Thoracic aorta (tissue), 2 donors: ENCODE data around the gene PREX1. TPM values are rescaled to one million over a fixed set of nuclear protein-coding genes. Genes with fewer than 3 reads are reported as not detected.

Source experiments
- ATAC-seq: fragments of 150-250 bp; one replicate; pipeline ENCODE4 v1.8.0; 2017; ENCODE audit warnings: low read depth; ENCODE audit not compliant: insufficient number of reproducible peaks, low FRiP score
- DNase-seq: peaks from one replicate; pipeline ENCODE4 v3.0.0-alpha.2; 2020; ENCODE audit warnings: low spot score
- H3K27ac ChIP-seq, 2 donors: fragments of 200-600 bp; sonication (generic); 1 replicate in 1 of 2; 2 replicates in 1 of 2; pipeline ENCODE4 v1.5.1; 2016; ENCODE audit warnings: mild to moderate bottlenecking in 2 of 2, moderate library complexity in 2 of 2
- H3K27me3 ChIP-seq: fragments of 200-600 bp; sonication (generic); replicated peaks from 2 replicates; pipeline ENCODE4 v1.6.0; 2016; ENCODE audit warnings: mild to moderate bottlenecking; ENCODE audit not compliant: insufficient read depth
- H3K36me3 ChIP-seq: fragments of 200-600 bp; sonication (generic); one replicate; pipeline ENCODE4 v1.5.1; 2016
- H3K4me1 ChIP-seq, 2 donors: fragments of 200-600 bp; sonication (generic); 1 replicate in 1 of 2; 2 replicates in 1 of 2; pipeline versions ENCODE4 v1.5.1 to v1.6.0; 2016; ENCODE audit warnings: low read depth in 2 of 2, mild to moderate bottlenecking in 1 of 2; ENCODE audit not compliant: control insufficient read depth in 1 of 2
- H3K4me3 ChIP-seq: fragments of 200-600 bp; sonication (generic); 2 replicates; pipeline ENCODE4 v1.5.1; 2016; ENCODE audit warnings: mild to moderate bottlenecking
- H3K9me3 ChIP-seq: fragments of 200-600 bp; sonication (generic); 2 replicates; pipeline ENCODE4 v1.5.1; 2016
- CTCF ChIP-seq: fragments of 200-600 bp; sonication (generic); IDR thresholded peaks from one replicate; pipeline ENCODE4 v1.5.1; 2019; ENCODE audit warnings: antibody characterized with exemption
- total RNA-seq, 2 donors: library from RNA; depleted of rRNA; stranded (reverse); fragments of >200 nt; gene quantifications; one replicate each; pipeline versions ENCODE4 v1.1.0 to v1.2.3, GENCODE V29; 2016

The PREX1 gene
- total RNA-seq, 2 donors from 2014 or later: 94.6 to 101 TPM

DNA sequence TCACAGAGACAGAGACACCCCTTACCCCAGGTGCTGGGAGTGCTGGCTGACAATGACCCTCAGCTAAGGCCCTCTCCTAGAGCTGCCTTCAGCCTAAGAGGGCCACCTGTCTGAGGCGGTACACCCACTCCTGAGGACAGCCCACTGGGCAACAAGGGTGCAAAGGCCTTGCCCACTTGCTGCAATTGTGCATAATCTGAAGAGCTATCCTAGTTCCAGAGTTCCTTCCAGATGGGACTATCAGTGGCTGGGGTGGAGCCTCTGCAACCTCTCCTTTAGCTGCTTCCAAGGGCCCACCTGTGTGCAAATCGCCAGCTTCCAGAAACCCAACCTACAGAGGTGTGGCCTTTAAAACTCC lies 87.5 kb downstream of the PREX1 start:
- H3K27ac ChIP-seq: no peak overlapping the region
- H3K4me3 ChIP-seq: no peak overlapping the region
- H3K9me3 ChIP-seq: no peaks in the 10 kb centered on the region
- peaks cover 12 to 28% of the 10 kb centered on the region in 2 donors for H3K4me1 ChIP-seq
- no peak for DNase-seq
- TF ChIP-seq CTCF: no peak
- no peaks in the 10 kb centered on the region for H3K27me3 ChIP-seq
- ATAC-seq: no peak
- H3K36me3 ChIP-seq: peaks cover 23% of the 10 kb centered on the region

- peaks cover 12 to 28% of the 10 kb centered on the region in 2 donors for H3K4me1 ChIP-seq
- TF ChIP-seq CTCF: no peak
- H3K36me3 ChIP-seq: peaks cover 21% of the 10 kb centered on the region
- no peak overlapping the region for H3K27ac ChIP-seq
- H3K9me3 ChIP-seq: no peaks in the 10 kb centered on the region
- DNase-seq: no peak
- no peaks in the 10 kb centered on the region for H3K27me3 ChIP-seq
- no peak for ATAC-seq
- no peak overlapping the region for H3K4me3 ChIP-seq
Measured at GRCh38 chr20:48739395-48740291, 88.2 kb downstream of the PREX1 start.

DNA sequence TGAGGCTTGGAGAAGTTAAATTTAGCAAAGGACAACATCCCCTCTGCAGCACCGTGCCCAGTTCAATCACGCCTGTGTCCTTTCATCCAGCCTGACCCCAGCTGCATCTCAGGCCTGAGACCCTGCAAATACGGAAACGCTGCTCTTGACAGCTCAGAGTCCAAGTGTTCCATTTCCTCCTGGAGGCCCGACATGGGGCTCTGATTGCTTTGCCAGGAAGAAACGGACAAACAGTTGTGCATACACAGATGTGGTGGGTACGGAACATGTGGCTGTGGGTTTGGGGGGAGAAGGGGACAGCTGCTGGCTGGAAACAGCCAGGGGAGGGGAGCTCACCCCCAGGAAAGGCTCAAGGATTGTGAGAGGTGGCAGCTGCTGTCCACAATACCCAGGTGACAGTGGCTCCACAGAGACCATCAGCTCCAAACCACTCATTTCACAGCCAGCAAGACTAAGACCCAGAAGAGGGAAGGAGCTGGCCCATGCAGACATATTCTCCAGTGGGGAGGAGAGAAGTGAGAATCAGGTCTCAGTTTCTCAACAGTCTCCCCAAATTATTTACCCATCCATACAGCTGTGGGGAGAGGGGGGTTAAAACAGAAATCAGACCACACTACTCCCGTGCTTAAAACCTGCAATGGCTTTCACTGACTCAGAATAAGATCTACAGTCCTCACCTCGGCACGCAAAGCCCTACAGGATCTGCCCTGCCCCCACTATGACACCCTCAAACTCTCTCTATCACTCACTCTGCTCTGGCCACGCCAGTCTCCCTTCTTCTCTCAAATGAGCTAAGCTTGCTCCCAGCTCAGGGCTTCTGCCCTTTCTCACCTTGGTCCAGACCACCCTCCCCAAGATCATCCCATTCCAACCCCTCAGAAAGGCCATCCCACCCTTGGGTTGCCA lies 89.1 kb downstream of the PREX1 start:
- H3K36me3 ChIP-seq: peaks cover 16% of the 10 kb centered on the region
- no peak for ATAC-seq
- H3K27ac ChIP-seq: peak overlapping the region; percentile 59
- no peaks in the 10 kb centered on the region for H3K27me3 ChIP-seq
- no peak for TF ChIP-seq CTCF
- peaks cover 12 to 28% of the 10 kb centered on the region in 2 donors for H3K4me1 ChIP-seq
- H3K9me3 ChIP-seq: no peaks in the 10 kb centered on the region
- DNase-seq: no peak
- H3K4me3 ChIP-seq: no peak overlapping the region

DNA sequence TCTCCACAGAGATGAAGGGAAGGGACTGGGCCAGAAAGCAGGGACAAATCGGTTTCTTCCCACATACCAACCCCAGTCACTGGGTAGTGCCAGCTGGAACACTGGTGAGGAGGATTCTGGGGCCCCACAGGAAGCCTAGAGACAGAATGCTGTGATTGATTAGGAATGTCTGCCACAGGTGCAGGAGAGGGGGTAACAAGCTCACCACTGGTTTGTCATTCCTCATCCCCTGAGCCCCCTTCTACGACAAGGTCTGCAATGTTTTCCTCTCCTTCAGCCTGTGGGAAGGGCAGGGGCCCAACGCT lies 89.8 kb downstream of the PREX1 start:
- Histone ChIP-seq H3K9me3 (no peaks in the 10 kb centered on the region), H3K4me1 (peaks cover 12 to 30% of the 10 kb centered on the region in 2 donors), H3K4me3 (no peak overlapping the region), H3K27me3 (no peaks in the 10 kb centered on the region), H3K27ac (peak overlapping the region; percentile 59), H3K36me3 (peaks cover 10% of the 10 kb centered on the region)
- TF ChIP-seq CTCF: no peak
- DNase-seq (no peak), ATAC-seq (no peak)

GRCh38 chr20:48737434-48738093 lies 90.2 kb downstream of the PREX1 start:
- DNase-seq (no peak), ATAC-seq (no peak)
- Histone ChIP-seq H3K4me1 (peaks cover 12 to 35% of the 10 kb centered on the region in 2 donors), H3K9me3 (no peaks in the 10 kb centered on the region), H3K27me3 (no peaks in the 10 kb centered on the region), H3K27ac (peak overlapping the region; percentile 59), H3K4me3 (no peak overlapping the region), H3K36me3 (peaks cover 6% of the 10 kb centered on the region)
- TF ChIP-seq CTCF: no peak
